A549 (cell line): ENCODE results near the gene RPRD1A.

Source experiments
- ESRRA ChIP-seq: fragments of 150-350 bp; IDR thresholded peaks from 2 replicates; pipeline ENCODE4 v1.6.1; 2014; ENCODE audit warnings: mild to moderate bottlenecking, low read length, borderline replicate concordance
- MAFK ChIP-seq: fragments of 450-650 bp; IDR thresholded peaks from 2 replicates; pipeline ENCODE4 v1.6.1; 2014; ENCODE audit not compliant: partially characterized antibody
- POLR2A ChIP-seq: IDR thresholded peaks from 2 replicates; pipeline ENCODE4 v1.6.1; 2012; ENCODE audit warnings: mild to moderate bottlenecking, low read length
- RCOR1 ChIP-seq: fragments of 150-350 bp; IDR thresholded peaks from 2 replicates; pipeline ENCODE4 v1.6.1; 2014; ENCODE audit warnings: antibody characterized with exemption, low read length, low read depth
- RFX5 ChIP-seq: fragments of 450-650 bp; IDR thresholded peaks from 2 replicates; pipeline ENCODE4 v1.7.1; 2014; ENCODE audit warnings: antibody characterized with exemption, mild to moderate bottlenecking, moderate library complexity
- ZNF302 ChIP-seq: fragments of 250-450 bp; sonication (Bioruptor Pico); IDR thresholded peaks from 2 replicates; pipeline ENCODE4 v1.9.0; 2021; ENCODE audit warnings: inconsistent platforms, mild to moderate bottlenecking, moderate library complexity
- TF ChIP-seq, protein P1 (sequence below): fragments of >200 bp; sonication (Bioruptor Twin); formaldehyde crosslinking; IDR thresholded peaks from 3 replicates; pipeline ENCODE4 v1.5.1; 2016
- TF ChIP-seq, protein P2 (sequence below): IDR thresholded peaks from 2 replicates; pipeline ENCODE4 v1.6.1; 2012
- TF ChIP-seq, protein P3 (sequence below): fragments of 200-600 bp; sonication (generic); IDR thresholded peaks from 2 replicates; pipeline ENCODE4 v1.6.1; 2016; ENCODE audit warnings: antibody characterized with exemption, mild to moderate bottlenecking, moderate library complexity

DNA sequence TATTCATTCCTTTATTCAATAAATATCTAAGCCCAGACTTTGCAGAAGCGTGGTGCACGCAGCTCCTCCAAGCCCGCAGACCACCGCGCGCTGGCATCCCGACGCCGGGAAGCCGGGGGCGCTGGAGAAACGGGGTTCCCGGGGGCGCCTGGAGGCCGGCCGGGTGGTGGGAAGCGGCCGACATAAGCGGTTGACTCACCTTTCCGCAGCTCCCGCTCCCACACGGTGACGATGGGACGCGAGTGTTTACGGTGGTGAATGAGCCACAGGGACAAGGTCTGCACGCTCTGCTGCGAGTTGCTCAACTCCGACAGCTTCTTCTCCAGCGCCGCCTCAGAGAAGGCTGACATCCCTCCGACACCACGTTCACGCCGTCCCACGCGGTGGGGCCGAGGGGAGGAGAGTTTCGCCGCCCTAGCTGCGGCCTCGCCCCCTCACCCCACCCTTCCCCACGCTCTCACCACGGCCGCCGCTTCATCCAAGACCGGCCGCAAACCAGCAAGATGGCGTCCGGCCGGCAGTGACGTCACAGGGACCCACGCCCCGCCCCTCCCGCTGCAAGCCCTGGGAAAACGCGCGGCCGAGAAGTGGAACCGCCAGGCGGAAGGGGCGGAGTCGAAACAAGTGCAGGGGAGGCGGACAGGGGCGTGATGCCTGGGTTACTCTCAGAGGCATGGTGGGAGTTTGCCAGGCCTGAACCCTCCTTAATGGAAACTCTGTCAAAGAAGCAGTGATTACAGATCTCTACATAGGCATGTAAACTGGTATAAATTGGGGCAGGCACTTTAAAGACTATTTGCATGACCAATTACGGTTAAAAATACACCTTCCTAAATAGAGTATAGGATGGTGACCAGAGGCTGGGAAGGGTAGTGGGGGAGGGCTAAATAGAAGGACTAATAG, at the start of gene RPRD1A:
- TF ChIP-seq, protein P1, sequence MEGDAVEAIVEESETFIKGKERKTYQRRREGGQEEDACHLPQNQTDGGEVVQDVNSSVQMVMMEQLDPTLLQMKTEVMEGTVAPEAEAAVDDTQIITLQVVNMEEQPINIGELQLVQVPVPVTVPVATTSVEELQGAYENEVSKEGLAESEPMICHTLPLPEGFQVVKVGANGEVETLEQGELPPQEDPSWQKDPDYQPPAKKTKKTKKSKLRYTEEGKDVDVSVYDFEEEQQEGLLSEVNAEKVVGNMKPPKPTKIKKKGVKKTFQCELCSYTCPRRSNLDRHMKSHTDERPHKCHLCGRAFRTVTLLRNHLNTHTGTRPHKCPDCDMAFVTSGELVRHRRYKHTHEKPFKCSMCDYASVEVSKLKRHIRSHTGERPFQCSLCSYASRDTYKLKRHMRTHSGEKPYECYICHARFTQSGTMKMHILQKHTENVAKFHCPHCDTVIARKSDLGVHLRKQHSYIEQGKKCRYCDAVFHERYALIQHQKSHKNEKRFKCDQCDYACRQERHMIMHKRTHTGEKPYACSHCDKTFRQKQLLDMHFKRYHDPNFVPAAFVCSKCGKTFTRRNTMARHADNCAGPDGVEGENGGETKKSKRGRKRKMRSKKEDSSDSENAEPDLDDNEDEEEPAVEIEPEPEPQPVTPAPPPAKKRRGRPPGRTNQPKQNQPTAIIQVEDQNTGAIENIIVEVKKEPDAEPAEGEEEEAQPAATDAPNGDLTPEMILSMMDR = no peak
- no peak for TF ChIP-seq RFX5
- TF ChIP-seq ESRRA = no peak
- TF ChIP-seq, protein P2, sequence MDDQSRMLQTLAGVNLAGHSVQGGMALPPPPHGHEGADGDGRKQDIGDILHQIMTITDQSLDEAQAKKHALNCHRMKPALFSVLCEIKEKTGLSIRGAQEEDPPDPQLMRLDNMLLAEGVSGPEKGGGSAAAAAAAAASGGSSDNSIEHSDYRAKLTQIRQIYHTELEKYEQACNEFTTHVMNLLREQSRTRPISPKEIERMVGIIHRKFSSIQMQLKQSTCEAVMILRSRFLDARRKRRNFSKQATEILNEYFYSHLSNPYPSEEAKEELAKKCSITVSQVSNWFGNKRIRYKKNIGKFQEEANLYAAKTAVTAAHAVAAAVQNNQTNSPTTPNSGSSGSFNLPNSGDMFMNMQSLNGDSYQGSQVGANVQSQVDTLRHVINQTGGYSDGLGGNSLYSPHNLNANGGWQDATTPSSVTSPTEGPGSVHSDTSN = no peak
- TF ChIP-seq, protein P3, sequence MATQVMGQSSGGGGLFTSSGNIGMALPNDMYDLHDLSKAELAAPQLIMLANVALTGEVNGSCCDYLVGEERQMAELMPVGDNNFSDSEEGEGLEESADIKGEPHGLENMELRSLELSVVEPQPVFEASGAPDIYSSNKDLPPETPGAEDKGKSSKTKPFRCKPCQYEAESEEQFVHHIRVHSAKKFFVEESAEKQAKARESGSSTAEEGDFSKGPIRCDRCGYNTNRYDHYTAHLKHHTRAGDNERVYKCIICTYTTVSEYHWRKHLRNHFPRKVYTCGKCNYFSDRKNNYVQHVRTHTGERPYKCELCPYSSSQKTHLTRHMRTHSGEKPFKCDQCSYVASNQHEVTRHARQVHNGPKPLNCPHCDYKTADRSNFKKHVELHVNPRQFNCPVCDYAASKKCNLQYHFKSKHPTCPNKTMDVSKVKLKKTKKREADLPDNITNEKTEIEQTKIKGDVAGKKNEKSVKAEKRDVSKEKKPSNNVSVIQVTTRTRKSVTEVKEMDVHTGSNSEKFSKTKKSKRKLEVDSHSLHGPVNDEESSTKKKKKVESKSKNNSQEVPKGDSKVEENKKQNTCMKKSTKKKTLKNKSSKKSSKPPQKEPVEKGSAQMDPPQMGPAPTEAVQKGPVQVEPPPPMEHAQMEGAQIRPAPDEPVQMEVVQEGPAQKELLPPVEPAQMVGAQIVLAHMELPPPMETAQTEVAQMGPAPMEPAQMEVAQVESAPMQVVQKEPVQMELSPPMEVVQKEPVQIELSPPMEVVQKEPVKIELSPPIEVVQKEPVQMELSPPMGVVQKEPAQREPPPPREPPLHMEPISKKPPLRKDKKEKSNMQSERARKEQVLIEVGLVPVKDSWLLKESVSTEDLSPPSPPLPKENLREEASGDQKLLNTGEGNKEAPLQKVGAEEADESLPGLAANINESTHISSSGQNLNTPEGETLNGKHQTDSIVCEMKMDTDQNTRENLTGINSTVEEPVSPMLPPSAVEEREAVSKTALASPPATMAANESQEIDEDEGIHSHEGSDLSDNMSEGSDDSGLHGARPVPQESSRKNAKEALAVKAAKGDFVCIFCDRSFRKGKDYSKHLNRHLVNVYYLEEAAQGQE = no peak
- no peak for TF ChIP-seq ZNF302
- no peak for TF ChIP-seq RCOR1
- TF ChIP-seq MAFK = no peak
- TF ChIP-seq POLR2A = peak; percentile 64
